Measurements from ENCODE around the gene SOX13. TPM values are rescaled to one million over a fixed set of nuclear protein-coding genes. Genes with fewer than 3 reads are reported as not detected.

The SOX13 gene
- total RNA-seq, 4 donors from 2014 or later: 15.7 to 139 (median 37.9) TPM

GRCh38 chr1:204149635-204150565 is 77.0 kb downstream of the SOX13 start:
- intact Hi-C loops (cut with DNase I; ENCODE audit: low total_unique reads): no loop called here
- Histone ChIP-seq H3K4me3 (no peak overlapping the region), H3K9me3 (no peaks in the 10 kb centered on the region), H3K36me3 (no peaks in the 10 kb centered on the region), H3K27ac (peak overlapping the region; percentile 84 to 93), H3K4me1 (peaks cover 0 to 7% of the 10 kb centered on the region in 2 donors), H3K27me3 (no peaks in the 10 kb centered on the region)
- peak in 1 of 2 donors; percentile 59 for DNase-seq
- no peak for TF ChIP-seq POLR2A (IDR thresholded peaks at IDR 0.05)
- no peak for TF ChIP-seq CTCF (IDR thresholded peaks at IDR 0.05)

- Histone ChIP-seq H3K27ac (peak overlapping the region; percentile 84 to 93), H3K27me3 (no peaks in the 10 kb centered on the region), H3K36me3 (no peaks in the 10 kb centered on the region), H3K9me3 (no peaks in the 10 kb centered on the region), H3K4me3 (peak overlapping the region; percentile 54 to 61), H3K4me1 (peaks cover 0 to 7% of the 10 kb centered on the region in 2 donors)
- DNase-seq: peak; percentile 56 to 57
- intact Hi-C loops (cut with DNase I; ENCODE audit: low total_unique reads): no loop called here
- TF ChIP-seq CTCF (IDR thresholded peaks at IDR 0.05): no peak
- TF ChIP-seq POLR2A (IDR thresholded peaks at IDR 0.05): no peak
Observed at GRCh38 chr1:204150702-204151551, 78.0 kb downstream of the SOX13 start.

- H3K27me3 ChIP-seq: no peaks in the 10 kb centered on the region
- peak; percentile 80 to 85 for DNase-seq
- peak within 1 kb of the TSS; percentile 84 to 93 for H3K27ac ChIP-seq
- no peak for TF ChIP-seq CTCF (IDR thresholded peaks at IDR 0.05)
- TF ChIP-seq POLR2A (IDR thresholded peaks at IDR 0.05): peak in 1 of 2 donors; percentile 49
- no peaks in the 10 kb centered on the region for H3K9me3 ChIP-seq
- peaks cover 0 to 7% of the 10 kb centered on the region in 2 donors for H3K4me1 ChIP-seq
- peak within 1 kb of the TSS; percentile 54 to 61 for H3K4me3 ChIP-seq
- intact Hi-C loops (cut with DNase I; ENCODE audit: low total_unique reads): no loop called here
- no peaks in the 10 kb centered on the region for H3K36me3 ChIP-seq
Observed at GRCh38 chr1:204151552-204152309, 78.8 kb downstream of the SOX13 start, which contains the start of gene ETNK2. Gene ETNK2 (minus strand): TSS chr1:204152044. CDS start chr1:204151852, 192 bp downstream.

GRCh38 chr1:204152310-204153044 is 79.6 kb downstream of the SOX13 start:
- no peaks in the 10 kb centered on the region for H3K27me3 ChIP-seq
- H3K36me3 ChIP-seq: no peaks in the 10 kb centered on the region
- H3K27ac ChIP-seq: peak overlapping the region; percentile 84 to 93
- intact Hi-C loops (cut with DNase I; ENCODE audit: low total_unique reads): no loop called here
- H3K4me3 ChIP-seq: peak overlapping the region; percentile 54 to 61
- peak; percentile 39 to 46 for DNase-seq
- TF ChIP-seq POLR2A (IDR thresholded peaks at IDR 0.05) (no peak), CTCF (IDR thresholded peaks at IDR 0.05) (no peak)
- H3K9me3 ChIP-seq: no peaks in the 10 kb centered on the region
- peaks cover 0 to 7% of the 10 kb centered on the region in 2 donors for H3K4me1 ChIP-seq

Data from uterus (tissue), 4 donors.